GM19193 (cell line): ENCODE measurements around the gene DDX59.

Experiments
- POLR2A ChIP-seq: IDR thresholded peaks from 4 replicates; pipeline ENCODE4 v1.6.1; 2011; ENCODE audit not compliant: insufficient read depth, insufficient read length; ENCODE audit errors: extremely low read depth

Gene DDX59

DNA sequence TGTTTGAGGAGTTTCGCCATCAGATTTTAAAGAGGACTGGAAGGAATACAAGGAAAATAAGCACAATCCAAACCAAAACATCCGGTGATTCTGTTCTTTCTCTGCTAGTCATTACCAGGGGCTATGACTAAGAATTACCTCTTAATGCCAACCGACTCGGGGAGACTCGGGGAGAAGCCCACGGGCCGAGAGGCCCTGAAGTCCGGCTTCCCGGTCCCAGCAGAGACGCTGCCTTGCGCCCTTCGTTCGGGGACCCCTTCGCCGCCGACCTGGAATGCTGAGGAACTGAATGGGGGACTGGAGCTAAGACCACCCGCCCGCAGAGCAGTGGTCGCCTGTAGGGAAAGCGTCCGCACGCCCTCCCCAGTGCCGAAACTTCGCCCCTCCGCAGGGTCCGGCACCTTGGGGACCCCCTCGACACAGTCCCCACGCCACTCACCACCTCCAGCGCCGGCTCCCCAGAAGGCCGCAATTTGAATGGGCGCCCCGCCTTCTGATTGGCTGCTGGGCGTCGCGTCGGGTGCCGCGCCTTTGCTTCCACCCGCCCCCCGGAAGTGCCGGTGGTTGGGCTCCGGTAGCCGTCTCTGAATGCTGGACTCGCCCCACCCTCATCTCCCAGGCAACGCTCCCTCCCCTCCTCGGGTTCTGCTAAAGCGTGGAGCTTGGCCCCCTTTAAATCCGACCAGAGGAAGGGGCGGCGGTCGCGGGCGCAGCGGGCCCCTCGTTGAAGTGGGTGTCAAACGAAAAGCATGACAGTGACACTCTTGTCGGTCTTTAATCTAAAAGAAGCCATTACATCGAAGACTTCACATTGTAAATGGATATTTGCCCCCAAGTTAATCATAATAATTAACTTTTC is 49.2 kb downstream of the DDX59 start, which contains the start of gene KIF14:
TSS of gene KIF14 (minus strand) at position 479 of the 859 bp plus-strand sequence. CDS start 2,028 bp downstream, outside the sequence.
- TF ChIP-seq POLR2A = peak; percentile 62

- TF ChIP-seq POLR2A = no peak
Measured at GRCh38 chr1:200619894-200620272, 49.8 kb downstream of the DDX59 start.

GRCh38 chr1:200610846-200611245 is 58.9 kb downstream of the DDX59 start:
- no peak for TF ChIP-seq POLR2A

- TF ChIP-seq POLR2A = no peak
Measured at GRCh38 chr1:200602632-200603031, 67.1 kb downstream of the DDX59 start.
